SK-N-SH (cell line): ENCODE data around the gene KIAA2012. TPM values are rescaled to one million over a fixed set of nuclear protein-coding genes. Genes with fewer than 3 reads are reported as not detected.

Experiments
- CTCF ChIA-PET: fragments of 300-600, 350-600 bp; formaldehyde crosslinking; extraction: SDS; loops from one replicate; lab custom pipeline; 2021; lab: Yijun Ruan, JAX
- POLR2A ChIA-PET: fragments of 350-600 bp; sonication (Branson Sonifier 250); formaldehyde crosslinking; extraction: SDS; loops from one replicate; lab custom pipeline; 2020; ENCODE audit warnings: antibody characterized with exemption, inconsistent platforms; lab: Yijun Ruan, JAX
- DNase-seq: peaks from one replicate; pipeline ENCODE4 v3.0.0; 2012
- H2AFZ ChIP-seq: fragments of 200-600 bp; sonication (generic); 2 replicates; pipeline ENCODE4 v1.8.1; 2016; ENCODE audit warnings: antibody characterized with exemption, mild to moderate bottlenecking, low read depth
- H3F3A ChIP-seq: fragments of 200-600 bp; sonication (generic); replicated peaks from 2 replicates; pipeline ENCODE3; 2016; ENCODE audit warnings: antibody characterized with exemption, mild to moderate bottlenecking; ENCODE audit not compliant: insufficient read depth
- H3K27ac ChIP-seq, 2 experiments: fragments of 200-500 bp in 1 of 2; fragments of 200-600 bp in 1 of 2; sonication (Bioruptor generic) in 1 of 2; sonication (generic), shearing (Covaris generic) in 1 of 2; 2 replicates each; pipeline versions ENCODE4 v1.5.1 to v1.6.1; 2014 to 2016; ENCODE audit warnings: low read depth in 2 of 2, inconsistent platforms in 1 of 2, low read length in 1 of 2, mild to moderate bottlenecking in 1 of 2, mixed read lengths in 1 of 2
- H3K27me3 ChIP-seq: fragments of 200-600 bp; sonication (generic), shearing (Covaris generic); 2 replicates; pipeline ENCODE4 v1.6.1; 2016; ENCODE audit warnings: mixed run types; ENCODE audit not compliant: insufficient read depth
- H3K36me3 ChIP-seq, 2 experiments: fragments of 200-500 bp in 1 of 2; fragments of 200-600 bp in 1 of 2; sonication (Bioruptor generic) in 1 of 2; sonication (generic) in 1 of 2; replicated peaks in 1 of 2; 2 replicates each; pipeline versions ENCODE3 to v1.5.1; 2014 to 2016; ENCODE audit warnings: low read length in 1 of 2, mild to moderate bottlenecking in 1 of 2; ENCODE audit not compliant: insufficient read depth in 2 of 2, control insufficient read depth in 1 of 2
- H3K4me1 ChIP-seq, 2 experiments: fragments of 200-500 bp in 1 of 2; fragments of 200-600 bp in 1 of 2; sonication (Bioruptor generic) in 1 of 2; sonication (generic), shearing (Covaris generic) in 1 of 2; 2 replicates each; pipeline versions ENCODE4 v1.5.1 to v1.6.1; 2014 to 2016; ENCODE audit warnings: low read depth in 1 of 2, low read length in 1 of 2, mixed run types in 1 of 2; ENCODE audit not compliant: insufficient read depth in 2 of 2, control insufficient read depth in 1 of 2
- H3K4me2 ChIP-seq: fragments of 200-600 bp; sonication (generic), shearing (Covaris generic); 2 replicates; pipeline ENCODE4 v1.6.1; 2017; ENCODE audit warnings: mixed run types
- H3K4me3 ChIP-seq, 2 experiments: fragments of 200-500 bp in 1 of 2; fragments of 200-600 bp in 1 of 2; sonication (Bioruptor generic) in 1 of 2; sonication (generic), shearing (Covaris generic) in 1 of 2; 2 replicates each; pipeline versions ENCODE4 v1.5.1 to v1.8.1; 2014 to 2016; ENCODE audit warnings: low read depth in 2 of 2, inconsistent platforms in 1 of 2, low read length in 1 of 2, mild to moderate bottlenecking in 1 of 2, mixed read lengths in 1 of 2, moderate library complexity in 1 of 2
- H3K79me2 ChIP-seq: fragments of 200-600 bp; sonication (generic); 2 replicates; pipeline ENCODE4 v1.8.1; 2017; ENCODE audit warnings: mild to moderate bottlenecking; ENCODE audit not compliant: insufficient read depth
- H3K9ac ChIP-seq: fragments of 200-600 bp; sonication (generic); 2 replicates; pipeline ENCODE4 v1.6.1; 2017; ENCODE audit warnings: mixed run types
- H3K9me2 ChIP-seq: fragments of 200-600 bp; sonication (generic); 2 replicates; pipeline ENCODE4 v1.6.1; 2017; ENCODE audit warnings: mixed run types
- H3K9me3 ChIP-seq: fragments of 200-600 bp; sonication (generic); 2 replicates; pipeline ENCODE4 v1.6.1; 2017; ENCODE audit warnings: mixed run types, mild to moderate bottlenecking, moderate library complexity
- H4K20me1 ChIP-seq: fragments of 200-600 bp; sonication (generic); 2 replicates; pipeline ENCODE4 v1.6.1; 2017; ENCODE audit warnings: mild to moderate bottlenecking, mixed run types; ENCODE audit not compliant: insufficient read depth
- ELF1 ChIP-seq: IDR thresholded peaks from 2 replicates; pipeline ENCODE4 v1.4.0; 2012
- EP300 ChIP-seq, 2 experiments: IDR thresholded peaks; 2 replicates each; pipeline versions ENCODE4 v1.4.0 to v1.6.1; 2012; ENCODE audit warnings: borderline replicate concordance in 1 of 2, low read depth in 1 of 2, low read length in 1 of 2
- EZH2phosphoT487 ChIP-seq: fragments of 200-600 bp; sonication (generic); IDR thresholded peaks from 2 replicates; pipeline ENCODE4 v1.6.1; 2017; ENCODE audit warnings: low read depth, mixed run types, mild to moderate bottlenecking, antibody characterized with exemption, moderate library complexity, borderline replicate concordance
- FOXM1 ChIP-seq: IDR thresholded peaks from 2 replicates; pipeline ENCODE4 v1.4.0; 2012; ENCODE audit warnings: low read depth, mild to moderate bottlenecking
- GATA2 ChIP-seq: sonication (generic); formaldehyde crosslinking; IDR thresholded peaks from 2 replicates; pipeline ENCODE4 v1.5.0; 2020; ENCODE audit warnings: mild to moderate bottlenecking, missing genetic modification reagents
- RFX5 ChIP-seq: IDR thresholded peaks from 2 replicates; pipeline ENCODE4 v1.6.1; 2012; ENCODE audit warnings: mild to moderate bottlenecking, improper control_type of control experiment, low read length
- RXRA ChIP-seq: IDR thresholded peaks from 2 replicates; pipeline ENCODE4 v1.4.0; 2012; ENCODE audit warnings: low read depth, mild to moderate bottlenecking, borderline replicate concordance
- SIN3A ChIP-seq: IDR thresholded peaks from 2 replicates; pipeline ENCODE4 v1.6.1; 2012; ENCODE audit warnings: low read depth, mild to moderate bottlenecking, low read length, moderate library complexity, borderline replicate concordance
- TAF1 ChIP-seq: IDR thresholded peaks from 2 replicates; pipeline ENCODE4 v1.6.1; 2012; ENCODE audit warnings: low read depth, mild to moderate bottlenecking, low read length, moderate library complexity, borderline replicate concordance
- TCF12 ChIP-seq: IDR thresholded peaks from 2 replicates; pipeline ENCODE4 v1.4.0; 2012
- TEAD4 ChIP-seq: IDR thresholded peaks from 2 replicates; pipeline ENCODE4 v1.4.0; 2012; ENCODE audit warnings: mild to moderate bottlenecking, borderline replicate concordance; ENCODE audit not compliant: insufficient read depth
- USF2 ChIP-seq: fragments of 150-350 bp; IDR thresholded peaks from 2 replicates; pipeline ENCODE4 v1.6.1; 2017; ENCODE audit warnings: antibody characterized with exemption, low read length, low read depth, borderline replicate concordance
- ZBTB33 ChIP-seq: IDR thresholded peaks from 2 replicates; pipeline ENCODE4 v1.4.0; 2012; ENCODE audit warnings: low read depth, borderline replicate concordance
- WGBS: methylation state at CpG from one replicate; pipeline ENCODE4 v1.1.6; 2017; ENCODE audit warnings: low lambda C conversion rate; 5-methylcytosine and 5-hydroxymethylcytosine counted together
- polyA plus RNA-seq, 3 experiments: library from polyadenylated mRNA; depleted of rRNA; stranded (reverse); fragments of >200 nt; gene quantifications; 2 replicates each; pipeline ENCODE4 v1.2.3, GENCODE V29; 2012
- TF ChIP-seq, protein P1 (sequence below): IDR thresholded peaks from 2 replicates; pipeline ENCODE4 v1.4.0; 2012; ENCODE audit warnings: low read depth
- TF ChIP-seq, protein P2 (sequence below): fragments of 150-350 bp; IDR thresholded peaks from 2 replicates; pipeline ENCODE4 v1.6.1; 2016; ENCODE audit warnings: mild to moderate bottlenecking, low read depth, low read length
- TF ChIP-seq, protein P3 (sequence below): IDR thresholded peaks from 2 replicates; pipeline ENCODE4 v1.6.1; 2012; ENCODE audit warnings: mild to moderate bottlenecking, low read depth, low read length, moderate library complexity
- TF ChIP-seq, protein P4 (sequence below): fragments of 200-600 bp; sonication (generic); IDR thresholded peaks from 2 replicates; pipeline ENCODE4 v1.6.1; 2017; ENCODE audit warnings: antibody characterized with exemption, mild to moderate bottlenecking, moderate library complexity

KIAA2012 gene
- polyA plus RNA-seq, 1 of the 3 experiments (the other 2 are of a cell fraction): 0.07 TPM

DNA sequence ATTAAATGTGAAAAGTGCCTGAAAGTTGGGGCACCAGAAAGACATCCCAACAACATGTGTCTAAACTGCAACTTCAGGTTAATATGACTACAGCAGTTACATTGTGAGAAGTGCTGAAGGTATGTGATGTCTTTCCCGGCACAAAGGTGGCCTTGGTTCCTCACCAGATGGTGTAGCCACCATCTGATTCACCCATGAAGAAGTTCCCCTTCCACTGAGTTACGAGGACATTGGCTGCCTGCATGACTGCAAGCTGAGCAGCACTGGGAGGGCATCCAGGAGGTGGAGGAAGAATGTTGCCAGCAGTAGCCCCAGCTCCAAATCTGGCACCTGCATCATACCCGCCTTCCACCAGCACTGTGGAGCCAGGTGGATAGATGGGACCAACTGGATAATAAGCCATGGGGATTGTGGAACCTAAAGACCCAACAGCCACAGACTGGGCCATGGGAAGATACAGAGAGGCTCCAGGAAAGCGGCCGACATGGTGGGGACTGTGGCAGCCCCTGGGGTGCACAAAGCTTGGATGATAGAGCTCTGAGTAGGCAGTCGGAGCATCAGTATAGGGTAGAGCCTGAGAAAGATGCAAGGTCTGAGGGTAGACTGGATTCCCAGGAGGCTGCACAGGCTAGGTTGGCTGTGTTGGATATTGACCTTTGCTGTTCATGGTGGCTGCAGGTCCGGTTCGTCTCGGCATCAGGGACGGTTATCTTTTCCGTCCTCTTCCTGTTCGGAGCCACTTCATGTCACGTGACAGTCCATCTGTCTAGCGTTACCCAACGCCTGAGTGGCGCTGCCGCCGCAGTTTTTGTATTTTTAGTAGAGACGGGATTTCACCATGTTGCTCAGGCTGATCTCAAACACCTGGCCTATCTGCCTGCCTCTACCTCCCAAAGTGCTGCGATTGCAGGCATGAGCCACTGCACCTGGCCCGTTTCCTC, 128.4 kb downstream of the KIAA2012 start:
- Histone ChIP-seq H3K36me3 (peaks cover 13 to 19% of the 10 kb centered on the region in 2 experiments), H2AFZ (no peak overlapping the region), H3K79me2 (0 out of 2 replicates have a peak, but pooled peaks cover 4% of the 10 kb centered on the region), H3K9me2 (no peaks in the 10 kb centered on the region), H3K9me3 (no peaks in the 10 kb centered on the region), H3F3A (no peaks in the 10 kb centered on the region), H3K4me2 (no peak overlapping the region), H3K4me1 (no peaks in the 10 kb centered on the region), H3K4me3 (no peak overlapping the region), H3K27me3 (no peaks in the 10 kb centered on the region), H4K20me1 (no peaks in the 10 kb centered on the region), H3K9ac (no peak overlapping the region), H3K27ac (no peak overlapping the region)
- POLR2A ChIA-PET: interaction anchor here (0.6 kb wide), 1 partner anchor 67 kb away, joined by 3 read pairs; no protein-coding TSS in a partner anchor
- TF ChIP-seq, protein P1, sequence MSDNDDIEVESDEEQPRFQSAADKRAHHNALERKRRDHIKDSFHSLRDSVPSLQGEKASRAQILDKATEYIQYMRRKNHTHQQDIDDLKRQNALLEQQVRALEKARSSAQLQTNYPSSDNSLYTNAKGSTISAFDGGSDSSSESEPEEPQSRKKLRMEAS: no peak
- no peak for TF ChIP-seq ELF1
- TF ChIP-seq GATA2 (CRISPR knock-in tag): no peak
- TF ChIP-seq RFX5: no peak
- TF ChIP-seq FOXM1: no peak
- TF ChIP-seq, protein P2, sequence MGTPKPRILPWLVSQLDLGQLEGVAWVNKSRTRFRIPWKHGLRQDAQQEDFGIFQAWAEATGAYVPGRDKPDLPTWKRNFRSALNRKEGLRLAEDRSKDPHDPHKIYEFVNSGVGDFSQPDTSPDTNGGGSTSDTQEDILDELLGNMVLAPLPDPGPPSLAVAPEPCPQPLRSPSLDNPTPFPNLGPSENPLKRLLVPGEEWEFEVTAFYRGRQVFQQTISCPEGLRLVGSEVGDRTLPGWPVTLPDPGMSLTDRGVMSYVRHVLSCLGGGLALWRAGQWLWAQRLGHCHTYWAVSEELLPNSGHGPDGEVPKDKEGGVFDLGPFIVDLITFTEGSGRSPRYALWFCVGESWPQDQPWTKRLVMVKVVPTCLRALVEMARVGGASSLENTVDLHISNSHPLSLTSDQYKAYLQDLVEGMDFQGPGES: no peak
- TF ChIP-seq, protein P3, sequence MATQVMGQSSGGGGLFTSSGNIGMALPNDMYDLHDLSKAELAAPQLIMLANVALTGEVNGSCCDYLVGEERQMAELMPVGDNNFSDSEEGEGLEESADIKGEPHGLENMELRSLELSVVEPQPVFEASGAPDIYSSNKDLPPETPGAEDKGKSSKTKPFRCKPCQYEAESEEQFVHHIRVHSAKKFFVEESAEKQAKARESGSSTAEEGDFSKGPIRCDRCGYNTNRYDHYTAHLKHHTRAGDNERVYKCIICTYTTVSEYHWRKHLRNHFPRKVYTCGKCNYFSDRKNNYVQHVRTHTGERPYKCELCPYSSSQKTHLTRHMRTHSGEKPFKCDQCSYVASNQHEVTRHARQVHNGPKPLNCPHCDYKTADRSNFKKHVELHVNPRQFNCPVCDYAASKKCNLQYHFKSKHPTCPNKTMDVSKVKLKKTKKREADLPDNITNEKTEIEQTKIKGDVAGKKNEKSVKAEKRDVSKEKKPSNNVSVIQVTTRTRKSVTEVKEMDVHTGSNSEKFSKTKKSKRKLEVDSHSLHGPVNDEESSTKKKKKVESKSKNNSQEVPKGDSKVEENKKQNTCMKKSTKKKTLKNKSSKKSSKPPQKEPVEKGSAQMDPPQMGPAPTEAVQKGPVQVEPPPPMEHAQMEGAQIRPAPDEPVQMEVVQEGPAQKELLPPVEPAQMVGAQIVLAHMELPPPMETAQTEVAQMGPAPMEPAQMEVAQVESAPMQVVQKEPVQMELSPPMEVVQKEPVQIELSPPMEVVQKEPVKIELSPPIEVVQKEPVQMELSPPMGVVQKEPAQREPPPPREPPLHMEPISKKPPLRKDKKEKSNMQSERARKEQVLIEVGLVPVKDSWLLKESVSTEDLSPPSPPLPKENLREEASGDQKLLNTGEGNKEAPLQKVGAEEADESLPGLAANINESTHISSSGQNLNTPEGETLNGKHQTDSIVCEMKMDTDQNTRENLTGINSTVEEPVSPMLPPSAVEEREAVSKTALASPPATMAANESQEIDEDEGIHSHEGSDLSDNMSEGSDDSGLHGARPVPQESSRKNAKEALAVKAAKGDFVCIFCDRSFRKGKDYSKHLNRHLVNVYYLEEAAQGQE: no peak
- TF ChIP-seq EP300 (IDR thresholded peaks at IDR 0.05; ENCODE audit: borderline replicate concordance in 1 of 2, low read depth in 1 of 2, low read length in 1 of 2): no peak
- TF ChIP-seq ZBTB33: no peak
- no peak for TF ChIP-seq SIN3A
- no peak for TF ChIP-seq EZH2phosphoT487
- TF ChIP-seq, protein P4, sequence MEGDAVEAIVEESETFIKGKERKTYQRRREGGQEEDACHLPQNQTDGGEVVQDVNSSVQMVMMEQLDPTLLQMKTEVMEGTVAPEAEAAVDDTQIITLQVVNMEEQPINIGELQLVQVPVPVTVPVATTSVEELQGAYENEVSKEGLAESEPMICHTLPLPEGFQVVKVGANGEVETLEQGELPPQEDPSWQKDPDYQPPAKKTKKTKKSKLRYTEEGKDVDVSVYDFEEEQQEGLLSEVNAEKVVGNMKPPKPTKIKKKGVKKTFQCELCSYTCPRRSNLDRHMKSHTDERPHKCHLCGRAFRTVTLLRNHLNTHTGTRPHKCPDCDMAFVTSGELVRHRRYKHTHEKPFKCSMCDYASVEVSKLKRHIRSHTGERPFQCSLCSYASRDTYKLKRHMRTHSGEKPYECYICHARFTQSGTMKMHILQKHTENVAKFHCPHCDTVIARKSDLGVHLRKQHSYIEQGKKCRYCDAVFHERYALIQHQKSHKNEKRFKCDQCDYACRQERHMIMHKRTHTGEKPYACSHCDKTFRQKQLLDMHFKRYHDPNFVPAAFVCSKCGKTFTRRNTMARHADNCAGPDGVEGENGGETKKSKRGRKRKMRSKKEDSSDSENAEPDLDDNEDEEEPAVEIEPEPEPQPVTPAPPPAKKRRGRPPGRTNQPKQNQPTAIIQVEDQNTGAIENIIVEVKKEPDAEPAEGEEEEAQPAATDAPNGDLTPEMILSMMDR: no peak
- no peak for TF ChIP-seq USF2
- no peak for TF ChIP-seq TAF1
- no peak for TF ChIP-seq RXRA
- no peak for TF ChIP-seq TEAD4
- no peak for TF ChIP-seq TCF12
- CTCF ChIA-PET: no interaction called here
- 87% methylated on average over 20 of the region's 21 CpGs for WGBS
- no peak for DNase-seq
